Astrocyte (in vitro differentiated cells and primary cell): ENCODE data around the gene SLC25A42.

Source experiments
- CTCF ChIP-seq: IDR thresholded peaks from 2 replicates; pipeline ENCODE4 v1.5.1; 2011; ENCODE audit warnings: low read depth, mild to moderate bottlenecking, inconsistent platforms, low read length, moderate library complexity; ENCODE audit not compliant: insufficient read depth
- EZH2 ChIP-seq: IDR thresholded peaks from 2 replicates; pipeline ENCODE4 v1.6.1; 2012; ENCODE audit warnings: mild to moderate bottlenecking, low read length, inconsistent platforms; ENCODE audit not compliant: insufficient read depth

DNA sequence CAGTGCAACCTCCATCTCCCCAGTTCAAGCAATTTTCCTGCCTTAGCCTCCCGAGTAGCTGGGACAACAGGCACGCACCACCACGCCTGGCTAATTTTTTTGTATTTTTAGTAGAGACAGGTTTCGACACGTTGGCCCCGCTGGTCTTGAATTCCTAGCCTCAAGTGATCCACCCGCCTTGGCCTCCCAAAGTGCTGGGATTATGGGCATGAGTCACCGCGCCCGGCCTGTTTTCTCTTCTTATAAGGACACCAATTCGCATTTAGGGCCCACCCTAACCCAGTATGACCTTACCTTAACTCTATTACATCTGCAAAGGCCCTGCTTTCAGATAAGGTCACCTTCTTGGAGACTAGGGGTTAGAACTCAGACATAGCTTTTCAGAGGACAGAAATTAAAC, 39.4 kb downstream of the SLC25A42 start:
- no peak for TF ChIP-seq CTCF
- TF ChIP-seq EZH2 = no peak
